ENCODE measurements around the gene B4GALNT2.
A peak's percentile ranks its signal among the peaks of the same experiment; 100 is the strongest.
"Not testable (repeated sequence)": the region's sequence is repeated elsewhere in the genome, so short reads cannot be mapped to it uniquely, and the experiment has no call there.

Gene B4GALNT2

GRCh38 chr17:49132699-49133364, at the start of gene B4GALNT2:
B4GALNT2 (plus strand) TSS chr17:49132769; CDS start chr17:49132793, 24 bp downstream.
- no peak for DNase-seq (ENCODE audit: low read depth)
- TF ChIP-seq CTCF (IDR thresholded peaks at IDR 0.05; ENCODE audit: control insufficient read depth, extremely low read depth, insufficient read depth) = no peak
- peak within 1 kb of the TSS; percentile 39 for H3K4me3 ChIP-seq (ENCODE audit: low read depth, low read length)

GRCh38 chr17:49085046-49085445, 47.5 kb upstream of the B4GALNT2 start:
- not testable (repeated sequence) for DNase-seq (ENCODE audit: low read depth)

GRCh38 chr17:49085565-49086315, 46.8 kb upstream of the B4GALNT2 start:
- no peak for TF ChIP-seq CTCF (IDR thresholded peaks at IDR 0.05; ENCODE audit: control insufficient read depth, extremely low read depth, insufficient read depth)
- no peak for DNase-seq (ENCODE audit: low read depth)
- no peak overlapping the region for H3K4me3 ChIP-seq (ENCODE audit: low read depth, low read length)

More at GRCh38 chr17:49085046-49085445, 47.5 kb upstream of the B4GALNT2 start:
- not testable (repeated sequence) for H3K4me3 ChIP-seq (ENCODE audit: low read depth, low read length)

GRCh38 chr17:49086316-49086605, 46.3 kb upstream of the B4GALNT2 start:
- no peak for DNase-seq (ENCODE audit: low read depth)
- TF ChIP-seq CTCF (IDR thresholded peaks at IDR 0.05; ENCODE audit: control insufficient read depth, extremely low read depth, insufficient read depth) = no peak
- H3K4me3 ChIP-seq (ENCODE audit: low read depth, low read length) = no peak overlapping the region

- H3K4me3 ChIP-seq (ENCODE audit: low read depth, low read length) = no peak overlapping the region
- TF ChIP-seq CTCF (IDR thresholded peaks at IDR 0.05; ENCODE audit: control insufficient read depth, extremely low read depth, insufficient read depth) = no peak
- no peak for DNase-seq (ENCODE audit: low read depth)
Observed at GRCh38 chr17:49086649-49087048, 45.9 kb upstream of the B4GALNT2 start.

GRCh38 chr17:49089094-49089493, 43.5 kb upstream of the B4GALNT2 start:
- DNase-seq (ENCODE audit: low read depth) = no peak
- TF ChIP-seq CTCF (IDR thresholded peaks at IDR 0.05; ENCODE audit: control insufficient read depth, extremely low read depth, insufficient read depth) = no peak
- H3K4me3 ChIP-seq (ENCODE audit: low read depth, low read length) = no peak overlapping the region

GRCh38 chr17:49090878-49091594, 41.5 kb upstream of the B4GALNT2 start:
- no peak for TF ChIP-seq CTCF (IDR thresholded peaks at IDR 0.05; ENCODE audit: control insufficient read depth, extremely low read depth, insufficient read depth)
- H3K4me3 ChIP-seq (ENCODE audit: low read depth, low read length) = no peak overlapping the region
- no peak for DNase-seq (ENCODE audit: low read depth)

Measured in LNCaP clone FGC (cell line).